ENCODE data around the gene LRP8.

Gene LRP8

DNA sequence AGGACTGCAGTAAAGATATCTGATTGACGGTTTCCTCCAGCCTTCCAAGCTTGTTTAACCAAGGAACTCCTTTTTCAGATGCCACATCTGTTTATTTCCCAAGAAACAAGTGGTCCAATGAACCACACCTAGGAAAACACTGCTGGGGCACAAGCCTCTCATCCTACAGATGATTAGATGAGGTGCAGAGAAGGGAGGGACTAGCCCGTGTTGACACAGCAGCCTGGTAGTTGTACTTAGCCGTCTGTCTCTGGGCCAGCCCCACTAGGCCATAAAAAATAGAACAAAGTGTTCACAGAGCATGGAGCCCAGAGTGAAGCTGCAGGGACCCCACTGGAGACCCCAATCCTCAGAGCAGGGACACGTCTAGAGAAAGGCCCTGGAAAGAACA is 32.1 kb downstream of the LRP8 start:
- H4K20me1 ChIP-seq (ENCODE audit: insufficient read depth, low read length) = no peaks in the 10 kb centered on the region; the same call in 1 of the 2 replicates
- H3F3A ChIP-seq (ENCODE audit: insufficient read depth, low read length) = no peaks in the 10 kb centered on the region
- H3K4me2 ChIP-seq (ENCODE audit: low read depth, low read length) = no peak overlapping the region
- no peaks in the 10 kb centered on the region for H3K9me3 ChIP-seq (replicated peaks; ENCODE audit: insufficient read depth, low read length)
- no peaks in the 10 kb centered on the region for H3K36me3 ChIP-seq (replicated peaks; ENCODE audit: insufficient read depth, low read length)
- H3K79me2 ChIP-seq (ENCODE audit: low read length) = peaks cover 100% of the 10 kb centered on the region
- no peaks in the 10 kb centered on the region for H3K27me3 ChIP-seq (replicated peaks; ENCODE audit: insufficient read depth, low read length)
- H3K4me3 ChIP-seq (ENCODE audit: low read length) = no peak overlapping the region
- H3K9me2 ChIP-seq (replicated peaks; ENCODE audit: insufficient read depth, low read length) = no peaks in the 10 kb centered on the region
- H3K9ac ChIP-seq (ENCODE audit: low read length) = no peak overlapping the region
- no peak overlapping the region for H3K27ac ChIP-seq (ENCODE audit: low read length)
- peaks cover 19% of the 10 kb centered on the region for H3K4me1 ChIP-seq (ENCODE audit: low read length)
- TF ChIP-seq EZH2 (optimal IDR thresholded peaks at IDR 0.05; ENCODE audit: low read depth, low read length) = no peak
- TF ChIP-seq, protein P1, sequence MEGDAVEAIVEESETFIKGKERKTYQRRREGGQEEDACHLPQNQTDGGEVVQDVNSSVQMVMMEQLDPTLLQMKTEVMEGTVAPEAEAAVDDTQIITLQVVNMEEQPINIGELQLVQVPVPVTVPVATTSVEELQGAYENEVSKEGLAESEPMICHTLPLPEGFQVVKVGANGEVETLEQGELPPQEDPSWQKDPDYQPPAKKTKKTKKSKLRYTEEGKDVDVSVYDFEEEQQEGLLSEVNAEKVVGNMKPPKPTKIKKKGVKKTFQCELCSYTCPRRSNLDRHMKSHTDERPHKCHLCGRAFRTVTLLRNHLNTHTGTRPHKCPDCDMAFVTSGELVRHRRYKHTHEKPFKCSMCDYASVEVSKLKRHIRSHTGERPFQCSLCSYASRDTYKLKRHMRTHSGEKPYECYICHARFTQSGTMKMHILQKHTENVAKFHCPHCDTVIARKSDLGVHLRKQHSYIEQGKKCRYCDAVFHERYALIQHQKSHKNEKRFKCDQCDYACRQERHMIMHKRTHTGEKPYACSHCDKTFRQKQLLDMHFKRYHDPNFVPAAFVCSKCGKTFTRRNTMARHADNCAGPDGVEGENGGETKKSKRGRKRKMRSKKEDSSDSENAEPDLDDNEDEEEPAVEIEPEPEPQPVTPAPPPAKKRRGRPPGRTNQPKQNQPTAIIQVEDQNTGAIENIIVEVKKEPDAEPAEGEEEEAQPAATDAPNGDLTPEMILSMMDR (IDR thresholded peaks at IDR 0.05; ENCODE audit: low read length) = no peak
- TF ChIP-seq EZH2phosphoT487 (IDR thresholded peaks at IDR 0.05; ENCODE audit: low read length) = no peak
- DNase-seq = no peak
- no peak overlapping the region for H2AFZ ChIP-seq (ENCODE audit: low read length)

DNA sequence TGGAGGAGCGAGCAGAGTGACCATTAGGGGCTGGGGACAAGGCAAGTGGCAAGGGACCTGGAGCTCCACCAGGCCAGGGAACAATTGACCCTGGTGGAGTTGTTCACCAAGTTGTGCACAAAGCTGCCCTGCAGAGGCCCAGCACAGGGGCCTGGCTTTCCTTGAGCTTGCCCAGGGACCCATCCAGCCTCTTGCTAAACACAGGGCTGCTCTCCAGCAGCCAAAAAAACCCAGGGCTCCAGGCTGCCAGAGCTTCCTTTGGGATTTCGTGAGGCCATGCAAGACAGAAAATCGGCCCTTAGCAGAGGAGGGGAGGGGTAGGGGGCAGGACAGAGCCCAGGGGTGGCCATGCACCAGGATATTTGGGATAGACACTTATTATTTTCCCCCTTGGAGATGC is 32.6 kb downstream of the LRP8 start:
- Histone ChIP-seq H3K9me2 (replicated peaks; ENCODE audit: insufficient read depth, low read length) (no peaks in the 10 kb centered on the region), H3K4me2 (ENCODE audit: low read depth, low read length) (no peak overlapping the region), H3K27ac (ENCODE audit: low read length) (no peak overlapping the region), H3F3A (ENCODE audit: insufficient read depth, low read length) (no peaks in the 10 kb centered on the region), H3K4me3 (ENCODE audit: low read length) (no peak overlapping the region), H3K4me1 (ENCODE audit: low read length) (peaks cover 19% of the 10 kb centered on the region), H2AFZ (ENCODE audit: low read length) (no peak overlapping the region), H4K20me1 (ENCODE audit: insufficient read depth, low read length) (no peaks in the 10 kb centered on the region), H3K36me3 (replicated peaks; ENCODE audit: insufficient read depth, low read length) (no peaks in the 10 kb centered on the region), H3K27me3 (replicated peaks; ENCODE audit: insufficient read depth, low read length) (no peaks in the 10 kb centered on the region), H3K79me2 (ENCODE audit: low read length) (peaks cover 100% of the 10 kb centered on the region), H3K9ac (ENCODE audit: low read length) (no peak overlapping the region), H3K9me3 (replicated peaks; ENCODE audit: insufficient read depth, low read length) (no peaks in the 10 kb centered on the region)
- TF ChIP-seq EZH2 (optimal IDR thresholded peaks at IDR 0.05; ENCODE audit: low read depth, low read length) = no peak
- TF ChIP-seq, protein P1 (IDR thresholded peaks at IDR 0.05; ENCODE audit: low read length) = no peak
- no peak for TF ChIP-seq EZH2phosphoT487 (IDR thresholded peaks at IDR 0.05; ENCODE audit: low read length)
- no peak for DNase-seq

DNA sequence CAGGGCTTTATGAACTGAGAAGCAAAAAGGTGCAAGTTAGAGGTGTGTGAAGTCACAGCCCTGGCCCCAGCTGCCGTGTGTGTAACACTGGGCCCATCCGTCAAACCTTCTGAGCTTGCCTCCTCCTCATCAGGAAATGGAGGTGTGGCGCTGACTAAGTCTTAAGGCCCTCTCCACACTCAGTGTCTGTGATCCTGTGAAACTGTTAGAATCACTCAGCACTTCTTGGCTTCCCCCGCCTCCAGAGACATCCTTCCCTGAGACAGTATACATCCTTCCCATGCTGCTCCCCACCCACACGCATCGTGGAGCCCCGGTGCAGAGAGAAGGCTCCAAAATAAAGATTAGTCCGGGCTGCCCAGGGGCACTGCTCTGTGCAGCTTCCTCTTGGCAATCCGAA is 33.3 kb downstream of the LRP8 start:
- peak; percentile 16 for DNase-seq
- H2AFZ ChIP-seq (ENCODE audit: low read length) = no peak overlapping the region
- H3K79me2 ChIP-seq (ENCODE audit: low read length) = peaks cover 94% of the 10 kb centered on the region
- H3K9ac ChIP-seq (ENCODE audit: low read length) = no peak overlapping the region
- peaks cover 19% of the 10 kb centered on the region for H3K4me1 ChIP-seq (ENCODE audit: low read length)
- no peaks in the 10 kb centered on the region for H3K9me3 ChIP-seq (replicated peaks; ENCODE audit: insufficient read depth, low read length)
- H4K20me1 ChIP-seq (ENCODE audit: insufficient read depth, low read length) = no peaks in the 10 kb centered on the region
- H3K36me3 ChIP-seq (replicated peaks; ENCODE audit: insufficient read depth, low read length) = no peaks in the 10 kb centered on the region
- no peak overlapping the region for H3K27ac ChIP-seq (ENCODE audit: low read length)
- no peak overlapping the region for H3K4me3 ChIP-seq (ENCODE audit: low read length)
- H3K4me2 ChIP-seq (ENCODE audit: low read depth, low read length) = no peak overlapping the region
- no peaks in the 10 kb centered on the region for H3F3A ChIP-seq (ENCODE audit: insufficient read depth, low read length)
- no peaks in the 10 kb centered on the region for H3K27me3 ChIP-seq (replicated peaks; ENCODE audit: insufficient read depth, low read length)
- TF ChIP-seq EZH2phosphoT487 (IDR thresholded peaks at IDR 0.05; ENCODE audit: low read length) (no peak), EZH2 (optimal IDR thresholded peaks at IDR 0.05; ENCODE audit: low read depth, low read length) (no peak)
- TF ChIP-seq, protein P1 (IDR thresholded peaks at IDR 0.05; ENCODE audit: low read length) = no peak
- no peaks in the 10 kb centered on the region for H3K9me2 ChIP-seq (replicated peaks; ENCODE audit: insufficient read depth, low read length)

Data from MM.1S (cell line).